ENCODE measurements around the gene ADAMTSL5.

The ADAMTSL5 gene

GRCh38 chr19:1461862-1462261, 51.0 kb downstream of the ADAMTSL5 start:
- TF ChIP-seq POU2F2 (IDR thresholded peaks at IDR 0.05; ENCODE audit: low read depth, low read length) (no peak), SPI1 (IDR thresholded peaks at IDR 0.05; ENCODE audit: low read depth, low read length) (no peak), TAF1 (IDR thresholded peaks at IDR 0.05; ENCODE audit: low read depth, low read length) (no peak), POLR2AphosphoS5 (IDR thresholded peaks at IDR 0.05; ENCODE audit: low read depth, low read length) (no peak), POLR2A (IDR thresholded peaks at IDR 0.05; ENCODE audit: low read depth, low read length) (no peak), PAX5 (IDR thresholded peaks at IDR 0.05; ENCODE audit: insufficient read depth, low read length, severe bottlenecking) (no peak)
- FAIRE-seq = no peak
- DNase-seq (ENCODE audit: insufficient read length, low spot score) = no peak

- TF ChIP-seq POU2F2 (IDR thresholded peaks at IDR 0.05; ENCODE audit: low read depth, low read length) (no peak), TAF1 (IDR thresholded peaks at IDR 0.05; ENCODE audit: low read depth, low read length) (no peak), POLR2A (IDR thresholded peaks at IDR 0.05; ENCODE audit: low read depth, low read length) (no peak), PAX5 (IDR thresholded peaks at IDR 0.05; ENCODE audit: insufficient read depth, low read length, severe bottlenecking) (no peak), SPI1 (IDR thresholded peaks at IDR 0.05; ENCODE audit: low read depth, low read length) (no peak), POLR2AphosphoS5 (IDR thresholded peaks at IDR 0.05; ENCODE audit: low read depth, low read length) (no peak)
- FAIRE-seq (no peak), DNase-seq (ENCODE audit: insufficient read length, low spot score) (no peak)
These were observed 52.5 kb downstream of the ADAMTSL5 start for GRCh38 chr19:1460033-1460995.

GRCh38 chr19:1459479-1459878, 53.3 kb downstream of the ADAMTSL5 start:
- FAIRE-seq (no peak), DNase-seq (ENCODE audit: insufficient read length, low spot score) (no peak)
- TF ChIP-seq POLR2AphosphoS5 (IDR thresholded peaks at IDR 0.05; ENCODE audit: low read depth, low read length) (no peak), POLR2A (IDR thresholded peaks at IDR 0.05; ENCODE audit: low read depth, low read length) (no peak), TAF1 (IDR thresholded peaks at IDR 0.05; ENCODE audit: low read depth, low read length) (no peak), PAX5 (IDR thresholded peaks at IDR 0.05; ENCODE audit: insufficient read depth, low read length, severe bottlenecking) (no peak), SPI1 (IDR thresholded peaks at IDR 0.05; ENCODE audit: low read depth, low read length) (no peak), POU2F2 (IDR thresholded peaks at IDR 0.05; ENCODE audit: low read depth, low read length) (no peak)

- no peak for FAIRE-seq
- DNase-seq (ENCODE audit: insufficient read length, low spot score) = no peak
- TF ChIP-seq POLR2AphosphoS5 (IDR thresholded peaks at IDR 0.05; ENCODE audit: low read depth, low read length) = no peak
These were observed 54.9 kb downstream of the ADAMTSL5 start for GRCh38 chr19:1457892-1458291.

- TF ChIP-seq PAX5 (IDR thresholded peaks at IDR 0.05; ENCODE audit: insufficient read depth, low read length, severe bottlenecking) (no peak), POLR2AphosphoS5 (IDR thresholded peaks at IDR 0.05; ENCODE audit: low read depth, low read length) (no peak), POLR2A (IDR thresholded peaks at IDR 0.05; ENCODE audit: low read depth, low read length) (no peak), TAF1 (IDR thresholded peaks at IDR 0.05; ENCODE audit: low read depth, low read length) (no peak), SPI1 (IDR thresholded peaks at IDR 0.05; ENCODE audit: low read depth, low read length) (no peak), POU2F2 (IDR thresholded peaks at IDR 0.05; ENCODE audit: low read depth, low read length) (no peak)
- FAIRE-seq (no peak), DNase-seq (ENCODE audit: insufficient read length, low spot score) (no peak)
These were observed 55.6 kb downstream of the ADAMTSL5 start for GRCh38 chr19:1457031-1457739.

GRCh38 chr19:1456121-1456900, 56.5 kb downstream of the ADAMTSL5 start:
- DNase-seq (ENCODE audit: insufficient read length, low spot score) (no peak), FAIRE-seq (no peak)
- TF ChIP-seq SPI1 (IDR thresholded peaks at IDR 0.05; ENCODE audit: low read depth, low read length) = no peak
- TF ChIP-seq POLR2AphosphoS5 (IDR thresholded peaks at IDR 0.05; ENCODE audit: low read depth, low read length) = no peak
- TF ChIP-seq TAF1 (IDR thresholded peaks at IDR 0.05; ENCODE audit: low read depth, low read length) = no peak

- DNase-seq (ENCODE audit: insufficient read length, low spot score) (no peak), FAIRE-seq (peak; percentile 45)
- TF ChIP-seq TAF1 (IDR thresholded peaks at IDR 0.05; ENCODE audit: low read depth, low read length) = no peak
- TF ChIP-seq SPI1 (IDR thresholded peaks at IDR 0.05; ENCODE audit: low read depth, low read length) = peak; percentile 49
These were observed 57.3 kb downstream of the ADAMTSL5 start for GRCh38 chr19:1455336-1456120.
